Measurements from ENCODE around the gene KIAA0319L.

DNA sequence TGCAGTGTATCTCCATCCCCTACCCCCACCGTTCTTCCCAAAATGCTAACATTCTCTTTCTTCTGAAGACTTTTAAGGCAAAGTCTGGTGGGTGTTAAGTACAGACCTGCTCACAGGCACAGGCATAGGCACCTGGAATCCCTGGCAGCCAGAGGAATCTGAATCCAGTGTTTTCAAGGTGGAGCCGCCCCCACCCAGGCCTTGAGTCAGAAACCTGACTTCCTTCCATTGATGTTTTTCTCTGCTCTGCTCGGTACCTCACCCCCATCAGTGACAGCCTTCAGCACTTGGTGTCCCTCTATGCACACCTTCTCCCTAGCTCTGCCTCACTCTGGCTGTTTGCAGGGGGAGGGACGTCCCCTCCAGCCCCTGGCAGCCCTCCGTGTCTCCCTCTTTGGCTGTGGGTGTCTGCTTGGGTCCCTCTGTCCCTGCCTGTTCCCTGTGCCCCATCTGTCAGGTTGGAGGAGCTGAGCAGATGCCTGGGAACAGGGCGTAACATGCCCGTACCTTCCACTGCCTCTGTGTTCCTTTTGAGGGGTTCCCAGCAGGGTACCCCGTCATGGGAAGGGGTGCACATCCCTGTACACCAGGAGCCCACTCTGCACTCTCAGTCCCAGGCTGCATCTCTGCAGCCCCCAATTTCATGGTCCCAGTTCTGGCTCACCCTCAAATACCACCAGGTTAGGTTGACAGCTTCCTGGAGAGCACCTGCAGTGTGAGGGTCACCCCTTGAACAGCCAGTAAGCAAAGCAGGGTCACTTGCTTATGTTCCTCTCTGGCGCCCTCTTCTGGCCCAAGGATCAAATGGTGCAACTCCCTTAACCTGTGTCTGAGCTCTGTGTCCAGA is 7.1 kb upstream of the KIAA0319L start:
- TF ChIP-seq POLR2A (IDR thresholded peaks at IDR 0.05) = no peak
- TF ChIP-seq, protein P1, sequence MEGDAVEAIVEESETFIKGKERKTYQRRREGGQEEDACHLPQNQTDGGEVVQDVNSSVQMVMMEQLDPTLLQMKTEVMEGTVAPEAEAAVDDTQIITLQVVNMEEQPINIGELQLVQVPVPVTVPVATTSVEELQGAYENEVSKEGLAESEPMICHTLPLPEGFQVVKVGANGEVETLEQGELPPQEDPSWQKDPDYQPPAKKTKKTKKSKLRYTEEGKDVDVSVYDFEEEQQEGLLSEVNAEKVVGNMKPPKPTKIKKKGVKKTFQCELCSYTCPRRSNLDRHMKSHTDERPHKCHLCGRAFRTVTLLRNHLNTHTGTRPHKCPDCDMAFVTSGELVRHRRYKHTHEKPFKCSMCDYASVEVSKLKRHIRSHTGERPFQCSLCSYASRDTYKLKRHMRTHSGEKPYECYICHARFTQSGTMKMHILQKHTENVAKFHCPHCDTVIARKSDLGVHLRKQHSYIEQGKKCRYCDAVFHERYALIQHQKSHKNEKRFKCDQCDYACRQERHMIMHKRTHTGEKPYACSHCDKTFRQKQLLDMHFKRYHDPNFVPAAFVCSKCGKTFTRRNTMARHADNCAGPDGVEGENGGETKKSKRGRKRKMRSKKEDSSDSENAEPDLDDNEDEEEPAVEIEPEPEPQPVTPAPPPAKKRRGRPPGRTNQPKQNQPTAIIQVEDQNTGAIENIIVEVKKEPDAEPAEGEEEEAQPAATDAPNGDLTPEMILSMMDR (IDR thresholded peaks at IDR 0.05) = peak; percentile 50 to 75 (median 71)
